GM04504 (cell line): ENCODE results near the gene ATOSB.

Source experiments
- DNase-seq: peaks from one replicate; pipeline ENCODE4 v3.0.0-alpha.2; 2012; ENCODE audit warnings: low read depth

ATOSB gene

GRCh38 chr9:35085078-35085477, 30.6 kb downstream of the ATOSB start:
- no peak for DNase-seq

- DNase-seq: peak; percentile 84
These were observed 36.0 kb downstream of the ATOSB start, which contains the start of gene FANCG for GRCh38 chr9:35079426-35080341. Gene FANCG (minus strand): TSS chr9:35079942. CDS start chr9:35079524, 418 bp downstream.

- DNase-seq: no peak
These were observed 36.6 kb downstream of the ATOSB start for GRCh38 chr9:35079041-35079425.

- no peak for DNase-seq
These were observed 37.6 kb downstream of the ATOSB start for GRCh38 chr9:35078066-35078465.

- no peak for DNase-seq
These were observed 38.8 kb downstream of the ATOSB start for GRCh38 chr9:35076848-35077247.

- DNase-seq: no peak
These were observed 40.3 kb downstream of the ATOSB start for GRCh38 chr9:35075358-35075757.

GRCh38 chr9:35074791-35075190, 40.9 kb downstream of the ATOSB start:
- DNase-seq: no peak

GRCh38 chr9:35074141-35074540, 41.5 kb downstream of the ATOSB start:
- no peak for DNase-seq

GRCh38 chr9:35073279-35073612, 42.4 kb downstream of the ATOSB start:
- DNase-seq: no peak

GRCh38 chr9:35072461-35073278, 43.0 kb downstream of the ATOSB start, which contains the start of gene VCP:
Gene VCP (minus strand): TSS chr9:35072625. CDS start chr9:35072353, 272 bp downstream.
- DNase-seq: peak; percentile 99

- peak; percentile 61 for DNase-seq
These were observed 43.7 kb downstream of the ATOSB start for GRCh38 chr9:35071814-35072460.

- no peak for DNase-seq
These were observed 44.5 kb downstream of the ATOSB start for GRCh38 chr9:35070823-35071813.

GRCh38 chr9:35069020-35069419, 46.6 kb downstream of the ATOSB start:
- no peak for DNase-seq

GRCh38 chr9:35067056-35067455, 48.6 kb downstream of the ATOSB start:
- DNase-seq: no peak

- no peak for DNase-seq
These were observed 55.0 kb downstream of the ATOSB start for GRCh38 chr9:35060548-35061207.

- DNase-seq: no peak
These were observed 56.2 kb downstream of the ATOSB start for GRCh38 chr9:35059438-35059837.

GRCh38 chr9:35057271-35057620, 58.4 kb downstream of the ATOSB start:
- no peak for DNase-seq

- no peak for DNase-seq
These were observed 58.9 kb downstream of the ATOSB start for GRCh38 chr9:35056571-35057270.

- no peak for DNase-seq
These were observed 60.6 kb downstream of the ATOSB start for GRCh38 chr9:35054871-35055644.
